HepG2 (cell line): ENCODE measurements around the gene QSOX1.

Experiments
- FOSL1 ChIP-seq: sonication (generic); formaldehyde crosslinking; IDR thresholded peaks from 2 replicates; pipeline ENCODE4 v1.9.0; 2021; ENCODE audit warnings: missing genetic modification reagents, borderline replicate concordance
- GTF3A ChIP-seq: sonication (generic); formaldehyde crosslinking; conservative IDR thresholded peaks from 2 replicates; pipeline ENCODE4 v1.4.0; 2020; ENCODE audit warnings: mild to moderate bottlenecking, missing genetic modification reagents
- MEIS2 ChIP-seq: sonication (generic); formaldehyde crosslinking; IDR thresholded peaks from 2 replicates; pipeline ENCODE4 v1.9.0; 2021; ENCODE audit warnings: mild to moderate bottlenecking, missing genetic modification reagents
- NCOR1 ChIP-seq: fragments of 200-600 bp; sonication (generic); IDR thresholded peaks from 2 replicates; pipeline ENCODE4 v1.7.0; 2017; ENCODE audit warnings: antibody characterized with exemption, low read length, borderline replicate concordance
- NFE2L2 ChIP-seq: fragments of 150-350 bp; IDR thresholded peaks from 2 replicates; pipeline ENCODE4 v1.6.1; 2014; ENCODE audit warnings: low read length
- TF ChIP-seq, protein P1 (sequence below): sonication (generic); formaldehyde crosslinking; IDR thresholded peaks from 2 replicates; pipeline ENCODE4 v1.5.0; 2020; ENCODE audit warnings: mild to moderate bottlenecking, missing genetic modification reagents, moderate library complexity

GRCh38 chr1:180244840-180245239, 90.2 kb downstream of the QSOX1 start:
- TF ChIP-seq NFE2L2 (no peak), FOSL1 (CRISPR knock-in tag) (no peak), MEIS2 (CRISPR knock-in tag) (no peak), GTF3A (CRISPR knock-in tag) (no peak), NCOR1 (no peak)
- TF ChIP-seq, protein P1, sequence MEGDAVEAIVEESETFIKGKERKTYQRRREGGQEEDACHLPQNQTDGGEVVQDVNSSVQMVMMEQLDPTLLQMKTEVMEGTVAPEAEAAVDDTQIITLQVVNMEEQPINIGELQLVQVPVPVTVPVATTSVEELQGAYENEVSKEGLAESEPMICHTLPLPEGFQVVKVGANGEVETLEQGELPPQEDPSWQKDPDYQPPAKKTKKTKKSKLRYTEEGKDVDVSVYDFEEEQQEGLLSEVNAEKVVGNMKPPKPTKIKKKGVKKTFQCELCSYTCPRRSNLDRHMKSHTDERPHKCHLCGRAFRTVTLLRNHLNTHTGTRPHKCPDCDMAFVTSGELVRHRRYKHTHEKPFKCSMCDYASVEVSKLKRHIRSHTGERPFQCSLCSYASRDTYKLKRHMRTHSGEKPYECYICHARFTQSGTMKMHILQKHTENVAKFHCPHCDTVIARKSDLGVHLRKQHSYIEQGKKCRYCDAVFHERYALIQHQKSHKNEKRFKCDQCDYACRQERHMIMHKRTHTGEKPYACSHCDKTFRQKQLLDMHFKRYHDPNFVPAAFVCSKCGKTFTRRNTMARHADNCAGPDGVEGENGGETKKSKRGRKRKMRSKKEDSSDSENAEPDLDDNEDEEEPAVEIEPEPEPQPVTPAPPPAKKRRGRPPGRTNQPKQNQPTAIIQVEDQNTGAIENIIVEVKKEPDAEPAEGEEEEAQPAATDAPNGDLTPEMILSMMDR (CRISPR knock-in tag) = no peak
